ENCODE measurements around the gene EFR3B. TPM values are rescaled to one million over a fixed set of nuclear protein-coding genes. Genes with fewer than 3 reads are reported as not detected.

EFR3B gene
- total RNA-seq, 1 experiment from 2014 or later: not detected

GRCh38 chr2:25066455-25066854, 24.6 kb downstream of the EFR3B start:
- no peak overlapping the region for H3K4me3 ChIP-seq
- BruUV-seq (replicated peaks): no TSS peak
- TF ChIP-seq EZH2 (IDR thresholded peaks at IDR 0.05; ENCODE audit: low read depth) (no peak), CTCF (conservative IDR thresholded peaks at IDR 0.05) (no peak)
- H3F3A ChIP-seq (ENCODE audit: insufficient read depth, low read depth): no peaks in the 10 kb centered on the region
- H3K4me1 ChIP-seq (replicated peaks; ENCODE audit: insufficient read depth): no peaks in the 10 kb centered on the region
- no peak overlapping the region for H3K27ac ChIP-seq
- no peaks in the 10 kb centered on the region for H4K20me1 ChIP-seq (ENCODE audit: insufficient read depth)
- H3K79me2 ChIP-seq (ENCODE audit: low read depth): no peaks in the 10 kb centered on the region
- intact Hi-C loops (cut with micrococcal nuclease; ENCODE audit: unreplicated experiment): no loop called here
- no peaks in the 10 kb centered on the region for H3K9me3 ChIP-seq (ENCODE audit: insufficient read depth, low read depth)
- H3K27me3 ChIP-seq (ENCODE audit: insufficient read depth, low read depth): 0 out of 2 replicates have a peak, but pooled peaks cover 2% of the 10 kb centered on the region
- no peaks in the 10 kb centered on the region for H3K36me3 ChIP-seq (ENCODE audit: low read depth)
- H3K9me2 ChIP-seq (ENCODE audit: insufficient read depth): no peaks in the 10 kb centered on the region
- ChIA-PET POLR2A (ENCODE audit: unreplicated experiment) (no interaction called here), CTCF (no interaction called here)
- DNase-seq: no peak
- no peak overlapping the region for H3K4me2 ChIP-seq
- H2AFZ ChIP-seq: no peak overlapping the region

- no peaks in the 10 kb centered on the region for H3K79me2 ChIP-seq (ENCODE audit: low read depth)
Measured at GRCh38 chr2:25068217-25068616, 26.3 kb downstream of the EFR3B start.

GRCh38 chr2:25071966-25072365, 30.1 kb downstream of the EFR3B start:
- Histone ChIP-seq H3K9me3 (ENCODE audit: insufficient read depth, low read depth) (no peaks in the 10 kb centered on the region), H3K79me2 (ENCODE audit: low read depth) (no peaks in the 10 kb centered on the region), H3K4me3 (no peak overlapping the region), H3K27ac (no peak overlapping the region), H3K27me3 (ENCODE audit: insufficient read depth, low read depth) (peaks cover 30% of the 10 kb centered on the region; the same call in 1 of the 2 replicates), H3K36me3 (ENCODE audit: low read depth) (no peaks in the 10 kb centered on the region), H3K4me1 (replicated peaks; ENCODE audit: insufficient read depth) (no peaks in the 10 kb centered on the region), H2AFZ (no peak overlapping the region), H3K9me2 (ENCODE audit: insufficient read depth) (no peaks in the 10 kb centered on the region), H3K4me2 (no peak overlapping the region), H4K20me1 (ENCODE audit: insufficient read depth) (no peaks in the 10 kb centered on the region), H3F3A (ENCODE audit: insufficient read depth, low read depth) (peaks cover 1% of the 10 kb centered on the region; the same call in 1 of the 2 replicates)
- no TSS peak for BruUV-seq (replicated peaks)
- no peak for TF ChIP-seq CTCF (conservative IDR thresholded peaks at IDR 0.05)
- no peak for TF ChIP-seq EZH2 (IDR thresholded peaks at IDR 0.05; ENCODE audit: low read depth)
- ChIA-PET POLR2A (ENCODE audit: unreplicated experiment) (no interaction called here), CTCF (no interaction called here)
- DNase-seq: no peak
- intact Hi-C loops (cut with micrococcal nuclease; ENCODE audit: unreplicated experiment): no loop called here

More at GRCh38 chr2:25068217-25068616, 26.3 kb downstream of the EFR3B start:
- TF ChIP-seq EZH2 (IDR thresholded peaks at IDR 0.05; ENCODE audit: low read depth) (no peak), CTCF (conservative IDR thresholded peaks at IDR 0.05) (no peak)
- Histone ChIP-seq H3K4me3 (no peak overlapping the region), H3K4me1 (replicated peaks; ENCODE audit: insufficient read depth) (no peaks in the 10 kb centered on the region), H3K27ac (no peak overlapping the region), H2AFZ (no peak overlapping the region), H3K36me3 (ENCODE audit: low read depth) (no peaks in the 10 kb centered on the region), H3F3A (ENCODE audit: insufficient read depth, low read depth) (no peaks in the 10 kb centered on the region), H3K9me2 (ENCODE audit: insufficient read depth) (no peaks in the 10 kb centered on the region), H3K27me3 (ENCODE audit: insufficient read depth, low read depth) (0 out of 2 replicates have a peak, but pooled peaks cover 11% of the 10 kb centered on the region), H3K4me2 (no peak overlapping the region), H4K20me1 (ENCODE audit: insufficient read depth) (no peaks in the 10 kb centered on the region), H3K9me3 (ENCODE audit: insufficient read depth, low read depth) (no peaks in the 10 kb centered on the region)
- no peak for DNase-seq
- intact Hi-C loops (cut with micrococcal nuclease; ENCODE audit: unreplicated experiment): no loop called here
- BruUV-seq (replicated peaks): no TSS peak
- CTCF ChIA-PET: no interaction called here
- POLR2A ChIA-PET (ENCODE audit: unreplicated experiment): no interaction called here

Data from PC-9 (cell line).